Measurements from ENCODE around the gene EP400. TPM values are rescaled to one million over a fixed set of nuclear protein-coding genes. Genes with fewer than 3 reads are reported as not detected.

Gene EP400
- total and polyA plus RNA-seq, 2 of the 13 experiments (the other 11 are each of a cell fraction or from before 2014, with no cell fraction given): 4.9 to 5.0 TPM

- TF ChIP-seq RAD21 (CRISPR knock-in tag; IDR thresholded peaks at IDR 0.05): peak; percentile 84
- peak; percentile 65; the same call in 1 of the 3 replicates for TF ChIP-seq MXI1 (IDR thresholded peaks at IDR 0.05; ENCODE audit: borderline replicate concordance, low read depth, low read length)
- TF ChIP-seq EEA1 (CRISPR knock-in tag; IDR thresholded peaks at IDR 0.05; ENCODE audit: borderline replicate concordance): peak; percentile 39; the same call in 1 of the 2 replicates
- TF ChIP-seq SRY (CRISPR knock-in tag; IDR thresholded peaks at IDR 0.05): peak; percentile 86; the same call in 1 of the 2 replicates
- TF ChIP-seq, protein P1, sequence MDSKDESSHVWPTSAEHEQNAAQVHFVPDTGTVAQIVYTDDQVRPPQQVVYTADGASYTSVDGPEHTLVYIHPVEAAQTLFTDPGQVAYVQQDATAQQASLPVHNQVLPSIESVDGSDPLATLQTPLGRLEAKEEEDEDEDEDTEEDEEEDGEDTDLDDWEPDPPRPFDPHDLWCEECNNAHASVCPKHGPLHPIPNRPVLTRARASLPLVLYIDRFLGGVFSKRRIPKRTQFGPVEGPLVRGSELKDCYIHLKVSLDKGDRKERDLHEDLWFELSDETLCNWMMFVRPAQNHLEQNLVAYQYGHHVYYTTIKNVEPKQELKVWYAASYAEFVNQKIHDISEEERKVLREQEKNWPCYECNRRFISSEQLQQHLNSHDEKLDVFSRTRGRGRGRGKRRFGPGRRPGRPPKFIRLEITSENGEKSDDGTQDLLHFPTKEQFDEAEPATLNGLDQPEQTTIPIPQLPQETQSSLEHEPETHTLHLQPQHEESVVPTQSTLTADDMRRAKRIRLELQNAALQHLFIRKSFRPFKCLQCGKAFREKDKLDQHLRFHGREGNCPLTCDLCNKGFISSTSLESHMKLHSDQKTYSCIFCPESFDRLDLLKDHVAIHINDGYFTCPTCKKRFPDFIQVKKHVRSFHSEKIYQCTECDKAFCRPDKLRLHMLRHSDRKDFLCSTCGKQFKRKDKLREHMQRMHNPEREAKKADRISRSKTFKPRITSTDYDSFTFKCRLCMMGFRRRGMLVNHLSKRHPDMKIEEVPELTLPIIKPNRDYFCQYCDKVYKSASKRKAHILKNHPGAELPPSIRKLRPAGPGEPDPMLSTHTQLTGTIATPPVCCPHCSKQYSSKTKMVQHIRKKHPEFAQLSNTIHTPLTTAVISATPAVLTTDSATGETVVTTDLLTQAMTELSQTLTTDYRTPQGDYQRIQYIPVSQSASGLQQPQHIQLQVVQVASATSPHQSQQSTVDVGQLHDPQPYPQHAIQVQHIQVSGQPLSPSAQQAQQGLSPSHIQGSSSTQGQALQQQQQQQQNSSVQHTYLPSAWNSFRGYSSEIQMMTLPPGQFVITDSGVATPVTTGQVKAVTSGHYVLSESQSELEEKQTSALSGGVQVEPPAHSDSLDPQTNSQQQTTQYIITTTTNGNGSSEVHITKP (CRISPR knock-in tag; IDR thresholded peaks at IDR 0.05; ENCODE audit: low read depth): no peak
- peak; percentile 77 for TF ChIP-seq HOXA3 (CRISPR knock-in tag; IDR thresholded peaks at IDR 0.05)
- TF ChIP-seq RBFOX2 (IDR thresholded peaks at IDR 0.05; ENCODE audit: low read depth, low read length): peak; percentile 88
- no peak for TF ChIP-seq ZNF138 (CRISPR knock-in tag; IDR thresholded peaks at IDR 0.05; ENCODE audit: low read depth)
- TF ChIP-seq, protein P2, sequence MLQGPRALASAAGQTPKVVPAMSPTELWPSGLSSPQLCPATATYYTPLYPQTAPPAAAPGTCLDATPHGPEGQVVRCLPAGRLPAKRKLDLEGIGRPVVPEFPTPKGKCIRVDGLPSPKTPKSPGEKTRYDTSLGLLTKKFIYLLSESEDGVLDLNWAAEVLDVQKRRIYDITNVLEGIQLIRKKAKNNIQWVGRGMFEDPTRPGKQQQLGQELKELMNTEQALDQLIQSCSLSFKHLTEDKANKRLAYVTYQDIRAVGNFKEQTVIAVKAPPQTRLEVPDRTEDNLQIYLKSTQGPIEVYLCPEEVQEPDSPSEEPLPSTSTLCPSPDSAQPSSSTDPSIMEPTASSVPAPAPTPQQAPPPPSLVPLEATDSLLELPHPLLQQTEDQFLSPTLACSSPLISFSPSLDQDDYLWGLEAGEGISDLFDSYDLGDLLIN (CRISPR knock-in tag; IDR thresholded peaks at IDR 0.05; ENCODE audit: borderline replicate concordance): 0 out of 2 replicates have a peak, but pooled peaks have one; percentile 29
- 0 out of 2 replicates have a peak, but pooled peaks have one; percentile 11 for TF ChIP-seq PREB (CRISPR knock-in tag; IDR thresholded peaks at IDR 0.05)
- peak; percentile 23 for TF ChIP-seq MXD1 (CRISPR knock-in tag; IDR thresholded peaks at IDR 0.05)
- TF ChIP-seq CEBPG (CRISPR knock-in tag; IDR thresholded peaks at IDR 0.05): no peak
- no peak for TF ChIP-seq ZSCAN5A (CRISPR knock-in tag; IDR thresholded peaks at IDR 0.05; ENCODE audit: borderline replicate concordance)
- peak; percentile 71 for TF ChIP-seq ZMYM4 (CRISPR knock-in tag; IDR thresholded peaks at IDR 0.05)
- TF ChIP-seq ZNF431 (CRISPR knock-in tag; IDR thresholded peaks at IDR 0.05; ENCODE audit: borderline replicate concordance, low read depth): peak; percentile 54; the same call in 1 of the 2 replicates
- TF ChIP-seq ATF3 (CRISPR knock-in tag; IDR thresholded peaks at IDR 0.05): no peak
- TF ChIP-seq ZNF12 (CRISPR knock-in tag; IDR thresholded peaks at IDR 0.05): no peak
- TF ChIP-seq ZNF773 (CRISPR knock-in tag; IDR thresholded peaks at IDR 0.05; ENCODE audit: borderline replicate concordance): peak; percentile 41; the same call in 1 of the 2 replicates
- TF ChIP-seq, protein P3, sequence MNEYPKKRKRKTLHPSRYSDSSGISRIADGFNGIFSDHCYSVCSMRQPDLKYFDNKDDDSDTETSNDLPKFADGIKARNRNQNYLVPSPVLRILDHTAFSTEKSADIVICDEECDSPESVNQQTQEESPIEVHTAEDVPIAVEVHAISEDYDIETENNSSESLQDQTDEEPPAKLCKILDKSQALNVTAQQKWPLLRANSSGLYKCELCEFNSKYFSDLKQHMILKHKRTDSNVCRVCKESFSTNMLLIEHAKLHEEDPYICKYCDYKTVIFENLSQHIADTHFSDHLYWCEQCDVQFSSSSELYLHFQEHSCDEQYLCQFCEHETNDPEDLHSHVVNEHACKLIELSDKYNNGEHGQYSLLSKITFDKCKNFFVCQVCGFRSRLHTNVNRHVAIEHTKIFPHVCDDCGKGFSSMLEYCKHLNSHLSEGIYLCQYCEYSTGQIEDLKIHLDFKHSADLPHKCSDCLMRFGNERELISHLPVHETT (CRISPR knock-in tag; conservative IDR thresholded peaks at IDR 0.05): peak; percentile 80; the same call in 1 of the 2 replicates
These were observed at the start of gene EP400 (continued) for GRCh38 chr12:131949431-131950181.
